CD4-positive, alpha-beta T cell treated with Interleukin-21 for 1 hour (primary cell): ENCODE results near the gene GSAP.

Experiments
- DNase-seq: peaks from one replicate; pipeline ENCODE4 v3.0.0-alpha.2; 2020

The GSAP gene

GRCh38 chr7:77404641-77405040 lies 11.5 kb downstream of the GSAP start:
- DNase-seq, result no peak

- no peak for DNase-seq
Observed at GRCh38 chr7:77403957-77404356, 12.2 kb downstream of the GSAP start.

GRCh38 chr7:77402818-77403217 lies 13.3 kb downstream of the GSAP start:
- no peak for DNase-seq

- no peak for DNase-seq
Observed at GRCh38 chr7:77401002-77401401, 15.1 kb downstream of the GSAP start.

- no peak for DNase-seq
Observed at GRCh38 chr7:77399816-77400215, 16.3 kb downstream of the GSAP start.

GRCh38 chr7:77396894-77397547 lies 19.1 kb downstream of the GSAP start:
- no peak for DNase-seq

- no peak for DNase-seq
Observed at GRCh38 chr7:77395626-77396025, 20.5 kb downstream of the GSAP start.

GRCh38 chr7:77393954-77394353 lies 22.2 kb downstream of the GSAP start:
- no peak for DNase-seq

GRCh38 chr7:77393261-77393660 lies 22.9 kb downstream of the GSAP start:
- DNase-seq, result no peak

GRCh38 chr7:77391230-77391629 lies 24.9 kb downstream of the GSAP start:
- no peak for DNase-seq

GRCh38 chr7:77388055-77388641 lies 28.0 kb downstream of the GSAP start:
- no peak for DNase-seq

- no peak for DNase-seq
Observed at GRCh38 chr7:77386165-77386822, 29.9 kb downstream of the GSAP start.

- no peak for DNase-seq
Observed at GRCh38 chr7:77383333-77383740, 32.8 kb downstream of the GSAP start.

GRCh38 chr7:77382532-77382931 lies 33.6 kb downstream of the GSAP start:
- DNase-seq, result no peak

GRCh38 chr7:77378584-77378983 lies 37.6 kb downstream of the GSAP start:
- DNase-seq, result no peak

GRCh38 chr7:77370606-77371005 lies 45.5 kb downstream of the GSAP start:
- DNase-seq, result no peak

- no peak for DNase-seq
Observed at GRCh38 chr7:77368974-77369373, 47.2 kb downstream of the GSAP start.

- DNase-seq, result no peak
Observed at GRCh38 chr7:77367976-77368375, 48.2 kb downstream of the GSAP start.

- no peak for DNase-seq
Observed at GRCh38 chr7:77362905-77363304, 53.2 kb downstream of the GSAP start.

GRCh38 chr7:77360969-77361368 lies 55.2 kb downstream of the GSAP start:
- DNase-seq, result no peak

GRCh38 chr7:77360104-77360503 lies 56.0 kb downstream of the GSAP start:
- DNase-seq, result no peak

GRCh38 chr7:77359599-77359998 lies 56.5 kb downstream of the GSAP start:
- DNase-seq, result no peak

GRCh38 chr7:77354914-77355313 lies 61.2 kb downstream of the GSAP start:
- DNase-seq, result no peak

GRCh38 chr7:77354484-77354883 lies 61.7 kb downstream of the GSAP start:
- DNase-seq, result peak; percentile 51

- no peak for DNase-seq
Observed at GRCh38 chr7:77353911-77354310, 62.2 kb downstream of the GSAP start.
